A549 treated with dexamethasone at 1 μM for 4 hours (cell line): ENCODE data around the gene TAS2R16. TPM values are rescaled to one million over a fixed set of nuclear protein-coding genes. Genes with fewer than 3 reads are reported as not detected.

Experiments used
- total RNA-seq: library from RNA; stranded (reverse); fragments of 200-300 nt; extraction: Qiagen RNA extraction; gene quantifications from 5 replicates; pipeline ENCODE4 v1.2.3, GENCODE V29; 2022

Gene TAS2R16
- total RNA-seq, result not detected in 5 replicates

GRCh38 chr7:122995600-122995999, at the start of gene TAS2R16:
TSS of gene TAS2R16 (minus strand) at chr7:122995700. CDS start at chr7:122995634, 66 bp downstream.

Other genes starting within 250 kb of the TAS2R16 start
- gene CADPS2, start 109.2 kb downstream of the TAS2R16 start, total RNA-seq, result 0.03 to 0.07 TPM (median 0.05 TPM) in 4 of 5 replicates, not detected in the other
- not detected in 5 replicates for gene SLC13A1, start 204.3 kb upstream of the TAS2R16 start, total RNA-seq